Endothelial cell of umbilical vein (primary cell): ENCODE data around the gene JAZF1.

Source experiments
- CTCF ChIP-seq, 2 donors: IDR thresholded peaks; 1 replicate in 1 of 2; 2 replicates in 1 of 2; pipeline ENCODE4 v1.5.1; 2011; ENCODE audit warnings: low read length in 2 of 2, mild to moderate bottlenecking in 2 of 2, moderate library complexity in 2 of 2, control low read depth in 1 of 2, inconsistent platforms in 1 of 2, low read depth in 1 of 2; ENCODE audit not compliant: insufficient read depth in 1 of 2; ENCODE audit errors: extremely low read depth in 1 of 2
- EZH2 ChIP-seq: IDR thresholded peaks from 2 replicates; pipeline ENCODE4 v1.6.1; 2012; ENCODE audit warnings: borderline replicate concordance, low read depth, mild to moderate bottlenecking, moderate library complexity, low read length, inconsistent platforms; ENCODE audit not compliant: severe bottlenecking
- MAX ChIP-seq: IDR thresholded peaks from 2 replicates; pipeline ENCODE4 v1.6.1; 2011; ENCODE audit not compliant: insufficient read depth, insufficient read length

DNA sequence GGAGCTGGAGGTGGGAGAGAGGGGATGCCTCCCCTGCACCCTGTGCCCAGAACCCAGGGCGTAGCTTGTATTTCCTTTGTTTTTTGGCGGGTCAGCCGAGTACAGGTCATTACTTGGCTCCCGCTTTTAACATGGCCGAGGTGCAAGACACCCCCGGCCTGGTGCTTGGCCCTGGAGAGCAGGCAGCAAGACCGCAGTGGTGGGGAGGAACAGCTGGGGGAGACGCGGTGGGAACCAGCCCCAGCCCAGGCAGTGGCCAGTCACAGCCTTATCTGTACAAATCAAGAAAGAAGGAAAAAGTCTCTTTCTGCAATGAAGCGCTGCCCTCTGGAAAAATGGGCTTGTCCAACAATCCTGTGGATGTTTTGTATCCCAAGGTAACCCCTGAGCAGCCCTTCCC, 341.5 kb downstream of the JAZF1 start:
- TF ChIP-seq CTCF (IDR thresholded peaks at IDR 0.05; ENCODE audit: extremely low read depth in 1 of 2, insufficient read depth in 1 of 2, low read depth in 1 of 2, low read length in 2 of 2), result no peak
- TF ChIP-seq EZH2, result no peak
- no peak for TF ChIP-seq MAX
